ENCODE measurements around the gene ADAMTS5. TPM values are rescaled to one million over a fixed set of nuclear protein-coding genes. Genes with fewer than 3 reads are reported as not detected.

Gene ADAMTS5
- total RNA-seq, 6 experiments from 2014 or later = 5.5 to 13.7 (median 6.7) TPM

DNA sequence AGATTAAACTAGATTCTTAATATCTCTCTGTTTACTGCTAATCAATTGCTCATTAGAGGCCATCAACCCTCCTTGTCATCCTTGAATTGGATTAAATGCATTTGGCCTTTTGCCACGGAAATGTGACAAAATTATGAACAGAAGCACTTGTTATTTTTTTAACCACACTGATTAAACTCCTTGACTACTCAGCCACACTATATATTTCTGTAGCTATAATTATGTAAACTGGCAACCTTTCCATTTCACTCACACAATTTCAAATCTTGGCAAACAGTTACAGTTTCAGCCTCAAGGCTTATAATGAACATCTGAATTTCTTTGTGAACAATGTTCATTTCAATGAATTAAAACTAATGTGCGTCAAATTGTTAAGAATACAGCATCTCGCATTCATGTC, 10.1 kb downstream of the ADAMTS5 start:
- no peak for TF ChIP-seq CTCF (IDR thresholded peaks at IDR 0.05)
- Mint-ChIP-seq H3K4me3 (no peak overlapping the region), H3K9me3 (no peaks in the 10 kb centered on the region), H3K4me1 (ENCODE audit: low read depth) (peaks cover 16% of the 10 kb centered on the region; the same call in 1 of the 2 replicates), H3K36me3 (ENCODE audit: low read depth) (no peaks in the 10 kb centered on the region), H3K27me3 (ENCODE audit: insufficient read depth) (peaks cover 3% of the 10 kb centered on the region; the same call in 1 of the 2 replicates), H3K27ac (no peak overlapping the region)
- no peak for DNase-seq

- Mint-ChIP-seq H3K9me3 (no peaks in the 10 kb centered on the region), H3K27ac (no peak overlapping the region), H3K27me3 (ENCODE audit: insufficient read depth) (no peaks in the 10 kb centered on the region; the same call in 1 of the 2 replicates)
Observed at GRCh38 chr21:26956216-26956615, 10.7 kb downstream of the ADAMTS5 start.

GRCh38 chr21:26954662-26955121, 12.2 kb downstream of the ADAMTS5 start:
- H3K4me1 Mint-ChIP-seq (ENCODE audit: low read depth) = peaks cover 13% of the 10 kb centered on the region; the same call in 1 of the 2 replicates
- DNase-seq = no peak
- H3K27me3 Mint-ChIP-seq (ENCODE audit: insufficient read depth) = no peaks in the 10 kb centered on the region; the same call in 1 of the 2 replicates
- H3K27ac Mint-ChIP-seq = no peak overlapping the region
- TF ChIP-seq CTCF (IDR thresholded peaks at IDR 0.05) = no peak
- H3K9me3 Mint-ChIP-seq = no peaks in the 10 kb centered on the region
- no peak overlapping the region for H3K4me3 Mint-ChIP-seq
- 0 out of 2 replicates have a peak, but pooled peaks cover 3% of the 10 kb centered on the region for H3K36me3 Mint-ChIP-seq (ENCODE audit: low read depth)

More at GRCh38 chr21:26956216-26956615, 10.7 kb downstream of the ADAMTS5 start:
- Mint-ChIP-seq H3K36me3 (ENCODE audit: low read depth) (no peaks in the 10 kb centered on the region), H3K4me1 (ENCODE audit: low read depth) (peaks cover 13% of the 10 kb centered on the region; the same call in 1 of the 2 replicates), H3K4me3 (no peak overlapping the region)
- no peak for DNase-seq
- TF ChIP-seq CTCF (IDR thresholded peaks at IDR 0.05) = no peak

GRCh38 chr21:26952374-26953066, 14.4 kb downstream of the ADAMTS5 start:
- Mint-ChIP-seq H3K36me3 (ENCODE audit: low read depth) (0 out of 2 replicates have a peak, but pooled peaks cover 6% of the 10 kb centered on the region), H3K4me1 (ENCODE audit: low read depth) (peaks cover 22% of the 10 kb centered on the region), H3K27ac (no peak overlapping the region), H3K27me3 (ENCODE audit: insufficient read depth) (no peaks in the 10 kb centered on the region; the same call in 1 of the 2 replicates), H3K4me3 (no peak overlapping the region), H3K9me3 (no peaks in the 10 kb centered on the region)
- no peak for TF ChIP-seq CTCF (IDR thresholded peaks at IDR 0.05)
- DNase-seq = no peak

GRCh38 chr21:26949830-26950229, 17.1 kb downstream of the ADAMTS5 start:
- Mint-ChIP-seq H3K27ac (no peak overlapping the region), H3K9me3 (no peaks in the 10 kb centered on the region), H3K4me1 (ENCODE audit: low read depth) (peaks cover 37% of the 10 kb centered on the region), H3K27me3 (ENCODE audit: insufficient read depth) (no peaks in the 10 kb centered on the region), H3K36me3 (ENCODE audit: low read depth) (0 out of 2 replicates have a peak, but pooled peaks cover 6% of the 10 kb centered on the region), H3K4me3 (no peak overlapping the region)
- no peak for TF ChIP-seq CTCF (IDR thresholded peaks at IDR 0.05)
- DNase-seq = no peak
